CD4-positive, alpha-beta memory T cell (primary cell): Measurements from ENCODE around the gene C3orf18. TPM values are rescaled to one million over a fixed set of nuclear protein-coding genes. Genes with fewer than 3 reads are reported as not detected.

Experiments used
- CTCF ChIA-PET: fragments of 350-600 bp; sonication (Branson Sonifier 250); formaldehyde crosslinking; loops from one replicate; lab custom pipeline; 2021; ENCODE audit warnings: inconsistent platforms; ENCODE audit not compliant: partially characterized antibody; lab: Charles Lee
- POLR2A ChIA-PET: fragments of 350-600 bp; sonication (Branson Sonifier 250); formaldehyde crosslinking; loops from one replicate; lab custom pipeline; 2021; ENCODE audit not compliant: partially characterized antibody; lab: Charles Lee
- DNase-seq, 5 donors: peaks; one replicate each; pipeline versions ENCODE4 v3.0.0 to v3.0.0-alpha.2; 2020 to 2022; ENCODE audit warnings: mixed read lengths in 1 of 5
- H3K27ac ChIP-seq: one replicate; pipeline ENCODE4 v1.7.0; 2013; ENCODE audit warnings: low read depth, low read length
- H3K27me3 ChIP-seq: 2 replicates; pipeline ENCODE4 v1.7.0; 2013; ENCODE audit warnings: mild to moderate bottlenecking, low read length, moderate library complexity; ENCODE audit not compliant: insufficient read depth
- H3K36me3 ChIP-seq: 2 replicates; pipeline ENCODE4 v1.7.0; 2013; ENCODE audit warnings: mild to moderate bottlenecking, low read length, moderate library complexity; ENCODE audit not compliant: insufficient read depth
- H3K4me1 ChIP-seq: 2 replicates; pipeline ENCODE4 v1.7.0; 2013; ENCODE audit warnings: mild to moderate bottlenecking, low read length, moderate library complexity; ENCODE audit not compliant: insufficient read depth
- H3K4me3 ChIP-seq, 2 donors: one replicate each; pipeline ENCODE4 v1.7.0; 2013; ENCODE audit warnings: low read length in 2 of 2, mild to moderate bottlenecking in 1 of 2
- H3K9me3 ChIP-seq, 2 donors: one replicate each; pipeline ENCODE4 v1.7.0; 2013; ENCODE audit warnings: low read length in 2 of 2, control low read depth in 1 of 2; ENCODE audit not compliant: control insufficient read depth in 1 of 2
- H3K27ac Mint-ChIP-seq, 7 donors: one replicate each; pipeline ENCODE4 v1.8.0; 2020 to 2021; ENCODE audit warnings: mixed read lengths in 7 of 7, mild to moderate bottlenecking in 6 of 7, inconsistent platforms in 3 of 7, moderate library complexity in 3 of 7
- H3K27me3 Mint-ChIP-seq, 2 donors: one replicate each; pipeline ENCODE4 v1.8.0; 2020 to 2021; ENCODE audit warnings: mixed read lengths in 2 of 2
- H3K36me3 Mint-ChIP-seq, 2 donors: one replicate each; pipeline ENCODE4 v1.8.0; 2020 to 2021; ENCODE audit warnings: mixed read lengths in 2 of 2, inconsistent platforms in 1 of 2, mild to moderate bottlenecking in 1 of 2
- H3K4me1 Mint-ChIP-seq, 4 donors: one replicate each; pipeline ENCODE4 v1.8.0; 2020 to 2021; ENCODE audit warnings: mixed read lengths in 4 of 4, mild to moderate bottlenecking in 1 of 4
- H3K4me3 Mint-ChIP-seq, 8 donors: one replicate each; pipeline ENCODE4 v1.8.0; 2020 to 2021; ENCODE audit warnings: mixed read lengths in 8 of 8, mild to moderate bottlenecking in 7 of 8, moderate library complexity in 6 of 8, inconsistent platforms in 3 of 8
- H3K9me3 Mint-ChIP-seq, 8 donors: one replicate each; pipeline ENCODE4 v1.8.0; 2020 to 2021; ENCODE audit warnings: mixed read lengths in 8 of 8, mild to moderate bottlenecking in 5 of 8, inconsistent platforms in 3 of 8, moderate library complexity in 1 of 8
- intact Hi-C: fragments of 100-400 bp; cut with micrococcal nuclease; formaldehyde crosslinking; loops from one replicate; pipeline ENCODE4 v1.15.1; 2023
- polyA plus RNA-seq, 2 donors: library from polyadenylated mRNA; unstranded; fragments of 300-500 nt; fragmentation: Illumina TruSeq; gene quantifications; one replicate each; pipeline ENCODE4 v1.2.3, GENCODE V29; 2021
- total RNA-seq, 2 experiments: library from RNA; stranded (reverse); gene quantifications; one replicate each; pipeline ENCODE4 v1.2.3, GENCODE V29; 2021

The C3orf18 gene
- total and polyA plus RNA-seq, 4 experiments from 2014 or later = 14.2 to 22.3 (median 15.3) TPM

GRCh38 chr3:50604628-50605588 is 37.4 kb upstream of the C3orf18 start:
- Mint-ChIP-seq H3K9me3 (peaks cover 0 to 2% (median 0%) of the 10 kb centered on the region in 8 donors), H3K4me3 (peak overlapping the region; percentile 50 to 99 (median 96)), H3K4me1 (peaks cover 70 to 100% (median 86%) of the 10 kb centered on the region in 4 donors), H3K27ac (peak overlapping the region; percentile 79 to 97 (median 92)), H3K27me3 (no peaks in the 10 kb centered on the region), H3K36me3 (peaks cover 60 to 80% of the 10 kb centered on the region in 2 donors)
- H3K9me3 ChIP-seq = no peaks in the 10 kb centered on the region
- POLR2A ChIA-PET = interaction anchor here (0.7 to 26.0 kb wide), 5 partner anchors 5 to 30 kb away, joined by 3 to 1072 read pairs (median 156); partner anchors contain the start of genes C3orf18 and HEMK1
- H3K4me1 ChIP-seq = peaks cover 93% of the 10 kb centered on the region
- peak overlapping the region; percentile 12 to 17 for H3K4me3 ChIP-seq
- H3K27me3 ChIP-seq = no peaks in the 10 kb centered on the region
- H3K36me3 ChIP-seq = peaks cover 53% of the 10 kb centered on the region
- intact Hi-C loops = loop anchor here (1.0 kb wide), 1 partner anchor 306 kb away; the partner anchor contains the start of genes HYAL3 and NAA80
- DNase-seq = peak in 1 of 5 donors; percentile 35
- CTCF ChIA-PET = interaction anchor here (0.6 to 24.7 kb wide), 4 partner anchors 7 to 75 kb away, joined by 3 to 996 read pairs (median 320); partner anchors contain the start of genes C3orf18, CISH, HEMK1 and MAPKAPK3
- peak overlapping the region; percentile 81 for H3K27ac ChIP-seq

GRCh38 chr3:50604110-50604621 is 36.6 kb upstream of the C3orf18 start:
- Histone ChIP-seq H3K4me1 (peaks cover 100% of the 10 kb centered on the region), H3K36me3 (peaks cover 47% of the 10 kb centered on the region), H3K27ac (peak overlapping the region; percentile 81), H3K4me3 (peak overlapping the region in 1 of 2 donors; percentile 12), H3K9me3 (no peaks in the 10 kb centered on the region), H3K27me3 (no peaks in the 10 kb centered on the region)
- Mint-ChIP-seq H3K9me3 (peaks cover 0 to 2% (median 0%) of the 10 kb centered on the region in 8 donors), H3K36me3 (peaks cover 52 to 73% of the 10 kb centered on the region in 2 donors), H3K27ac (peak overlapping the region; percentile 90 to 99 (median 95)), H3K4me1 (peaks cover 68 to 100% (median 87%) of the 10 kb centered on the region in 4 donors), H3K27me3 (no peaks in the 10 kb centered on the region), H3K4me3 (peak overlapping the region in 7 of 8 donors; percentile 71 to 99 (median 96))
- DNase-seq = peak in 1 of 5 donors; percentile 23
- POLR2A ChIA-PET = interaction anchor here (1.6 to 26.0 kb wide), 3 partner anchors 9 to 29 kb away, joined by 4 to 1072 read pairs (median 577); partner anchors contain the start of genes C3orf18 and HEMK1
- intact Hi-C loops = no loop called here
- CTCF ChIA-PET = interaction anchor here (9.9 to 24.7 kb wide), 3 partner anchors 8 to 30 kb away, joined by 149 to 996 read pairs (median 492); partner anchors contain the start of genes C3orf18, CISH, HEMK1 and MAPKAPK3

- H3K36me3 ChIP-seq = peaks cover 40% of the 10 kb centered on the region
- H3K9me3 Mint-ChIP-seq = peaks cover 0 to 2% (median 0%) of the 10 kb centered on the region in 8 donors
- peaks cover 64 to 100% (median 84%) of the 10 kb centered on the region in 4 donors for H3K4me1 Mint-ChIP-seq
- peak in 1 of 5 donors; percentile 35 for DNase-seq
- H3K27ac Mint-ChIP-seq = peak overlapping the region; percentile 90 to 99 (median 95)
- intact Hi-C loops = no loop called here
- H3K4me3 Mint-ChIP-seq = peak overlapping the region in 7 of 8 donors; percentile 9 to 99 (median 96)
- ChIA-PET POLR2A (interaction anchor here (1.6 to 26.0 kb wide), 5 partner anchors 5 to 29 kb away, joined by 4 to 1072 read pairs (median 156); partner anchors contain the start of genes C3orf18, CISH, HEMK1 and MAPKAPK3), CTCF (interaction anchor here (0.6 to 24.7 kb wide), 5 partner anchors 9 to 50 kb away, joined by 3 to 996 read pairs (median 149); partner anchors contain the start of genes C3orf18, CISH, HEMK1 and MAPKAPK3)
- H3K36me3 Mint-ChIP-seq = peaks cover 47 to 66% of the 10 kb centered on the region in 2 donors
- no peaks in the 10 kb centered on the region for H3K9me3 ChIP-seq
- peak overlapping the region; percentile 81 for H3K27ac ChIP-seq
- no peaks in the 10 kb centered on the region for H3K27me3 Mint-ChIP-seq
- no peaks in the 10 kb centered on the region for H3K27me3 ChIP-seq
- H3K4me3 ChIP-seq = no peak overlapping the region
- peaks cover 100% of the 10 kb centered on the region for H3K4me1 ChIP-seq
These were observed 35.9 kb upstream of the C3orf18 start for GRCh38 chr3:50603261-50604109.

GRCh38 chr3:50602595-50603191 is 35.1 kb upstream of the C3orf18 start:
- H3K4me3 ChIP-seq = peak overlapping the region in 1 of 2 donors; percentile 37

GRCh38 chr3:50600841-50601591 is 33.5 kb upstream of the C3orf18 start:
- Histone ChIP-seq H3K36me3 (peaks cover 16% of the 10 kb centered on the region), H3K9me3 (no peaks in the 10 kb centered on the region), H3K4me1 (peaks cover 79% of the 10 kb centered on the region), H3K27ac (peak overlapping the region; percentile 81), H3K27me3 (no peaks in the 10 kb centered on the region), H3K4me3 (peak overlapping the region in 1 of 2 donors; percentile 37)
- Mint-ChIP-seq H3K27ac (peak overlapping the region; percentile 90 to 99 (median 95)), H3K36me3 (peaks cover 31 to 45% of the 10 kb centered on the region in 2 donors), H3K9me3 (peaks cover 0 to 2% (median 0%) of the 10 kb centered on the region in 8 donors), H3K4me3 (peak overlapping the region; percentile 75 to 99 (median 84)), H3K27me3 (no peaks in the 10 kb centered on the region), H3K4me1 (peaks cover 58 to 83% (median 69%) of the 10 kb centered on the region in 4 donors)
- intact Hi-C loops = loop anchor here (1.0 kb wide), 2 partner anchors 10 kb away; partner anchors contain the start of gene CISH
- ChIA-PET POLR2A (interaction anchor here (0.6 to 26.0 kb wide), 12 partner anchors 8 to 1594 kb away, joined by 3 to 1072 read pairs (median 5); partner anchors contain the start of genes C3orf18, CISH, HEMK1 and MANF), CTCF (interaction anchor here (3.5 to 24.7 kb wide), 3 partner anchors 11 to 27 kb away, joined by 87 to 996 read pairs (median 149); partner anchors contain the start of genes C3orf18, CISH, HEMK1 and MAPKAPK3)
- DNase-seq = peak; percentile 62 to 80 (median 65)

More at GRCh38 chr3:50602595-50603191, 35.1 kb upstream of the C3orf18 start:
- peak in 1 of 5 donors; percentile 6 for DNase-seq
- Histone ChIP-seq H3K27ac (peak overlapping the region; percentile 81), H3K36me3 (peaks cover 33% of the 10 kb centered on the region), H3K4me1 (peaks cover 92% of the 10 kb centered on the region), H3K9me3 (no peaks in the 10 kb centered on the region), H3K27me3 (no peaks in the 10 kb centered on the region)
- H3K36me3 Mint-ChIP-seq = peaks cover 46 to 61% of the 10 kb centered on the region in 2 donors
- CTCF ChIA-PET = interaction anchor here (0.6 to 24.7 kb wide), 4 partner anchors 10 to 51 kb away, joined by 3 to 996 read pairs (median 118); partner anchors contain the start of genes C3orf18, CISH, HEMK1 and MAPKAPK3
- intact Hi-C loops = no loop called here
- peak overlapping the region; percentile 90 to 99 (median 95) for H3K27ac Mint-ChIP-seq
- H3K4me3 Mint-ChIP-seq = peak overlapping the region; percentile 42 to 99 (median 90)
- peaks cover 65 to 99% (median 81%) of the 10 kb centered on the region in 4 donors for H3K4me1 Mint-ChIP-seq
- peaks cover 0 to 2% (median 0%) of the 10 kb centered on the region in 8 donors for H3K9me3 Mint-ChIP-seq
- POLR2A ChIA-PET = interaction anchor here (0.6 to 26.0 kb wide), 9 partner anchors 6 to 1653 kb away, joined by 3 to 1072 read pairs (median 8); partner anchors contain the start of genes C3orf18, CISH, HEMK1 and MAPKAPK3
- H3K27me3 Mint-ChIP-seq = no peaks in the 10 kb centered on the region
